ENCODE measurements around the gene NPR2. TPM values are rescaled to one million over a fixed set of nuclear protein-coding genes. Genes with fewer than 3 reads are reported as not detected.

The NPR2 gene
- total and polyA plus RNA-seq, 2 experiments from 2014 or later: 12.2 to 13.9 TPM

DNA sequence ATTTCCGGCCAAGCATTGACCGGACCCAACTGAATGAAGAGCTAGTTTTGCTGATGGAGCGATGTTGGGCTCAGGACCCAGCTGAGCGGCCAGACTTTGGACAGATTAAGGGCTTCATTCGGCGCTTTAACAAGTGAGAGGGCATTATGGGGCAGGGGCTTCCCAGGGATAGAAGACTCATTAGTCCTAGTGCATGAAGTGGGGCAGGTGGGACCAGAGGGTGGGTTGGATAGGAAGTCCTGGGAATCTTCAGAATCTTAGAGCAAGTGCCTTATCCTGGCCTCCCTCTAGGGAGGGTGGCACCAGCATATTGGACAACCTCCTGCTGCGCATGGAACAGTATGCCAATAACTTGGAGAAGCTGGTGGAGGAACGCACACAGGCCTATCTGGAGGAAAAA is 14.7 kb downstream of the NPR2 start:
- Histone ChIP-seq H4K20me1 (ENCODE audit: insufficient read depth, poor library complexity, severe bottlenecking) (no peaks in the 10 kb centered on the region), H3K9me3 (ENCODE audit: low read depth) (no peaks in the 10 kb centered on the region), H3K4me1 (ENCODE audit: insufficient read depth) (no peaks in the 10 kb centered on the region), H3K9me2 (replicated peaks; ENCODE audit: insufficient read depth) (no peaks in the 10 kb centered on the region), H3K36me3 (replicated peaks; ENCODE audit: insufficient read depth, low read depth) (no peaks in the 10 kb centered on the region), H3K4me2 (no peak overlapping the region), H3K27me3 (no peaks in the 10 kb centered on the region), H3K27ac (no peak overlapping the region), H3K79me2 (no peaks in the 10 kb centered on the region), H3K4me3 (no peak overlapping the region), H2AFZ (no peak overlapping the region)
- no peak for DNase-seq (ENCODE audit: low spot score)
- TF ChIP-seq, protein P1, sequence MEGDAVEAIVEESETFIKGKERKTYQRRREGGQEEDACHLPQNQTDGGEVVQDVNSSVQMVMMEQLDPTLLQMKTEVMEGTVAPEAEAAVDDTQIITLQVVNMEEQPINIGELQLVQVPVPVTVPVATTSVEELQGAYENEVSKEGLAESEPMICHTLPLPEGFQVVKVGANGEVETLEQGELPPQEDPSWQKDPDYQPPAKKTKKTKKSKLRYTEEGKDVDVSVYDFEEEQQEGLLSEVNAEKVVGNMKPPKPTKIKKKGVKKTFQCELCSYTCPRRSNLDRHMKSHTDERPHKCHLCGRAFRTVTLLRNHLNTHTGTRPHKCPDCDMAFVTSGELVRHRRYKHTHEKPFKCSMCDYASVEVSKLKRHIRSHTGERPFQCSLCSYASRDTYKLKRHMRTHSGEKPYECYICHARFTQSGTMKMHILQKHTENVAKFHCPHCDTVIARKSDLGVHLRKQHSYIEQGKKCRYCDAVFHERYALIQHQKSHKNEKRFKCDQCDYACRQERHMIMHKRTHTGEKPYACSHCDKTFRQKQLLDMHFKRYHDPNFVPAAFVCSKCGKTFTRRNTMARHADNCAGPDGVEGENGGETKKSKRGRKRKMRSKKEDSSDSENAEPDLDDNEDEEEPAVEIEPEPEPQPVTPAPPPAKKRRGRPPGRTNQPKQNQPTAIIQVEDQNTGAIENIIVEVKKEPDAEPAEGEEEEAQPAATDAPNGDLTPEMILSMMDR (IDR thresholded peaks at IDR 0.05; ENCODE audit: poor library complexity): no peak
- WGBS (ENCODE audit: low lambda C conversion rate, missing lambda C conversion rate): 97% methylated on average over 8 of the region's 8 CpGs

DNA sequence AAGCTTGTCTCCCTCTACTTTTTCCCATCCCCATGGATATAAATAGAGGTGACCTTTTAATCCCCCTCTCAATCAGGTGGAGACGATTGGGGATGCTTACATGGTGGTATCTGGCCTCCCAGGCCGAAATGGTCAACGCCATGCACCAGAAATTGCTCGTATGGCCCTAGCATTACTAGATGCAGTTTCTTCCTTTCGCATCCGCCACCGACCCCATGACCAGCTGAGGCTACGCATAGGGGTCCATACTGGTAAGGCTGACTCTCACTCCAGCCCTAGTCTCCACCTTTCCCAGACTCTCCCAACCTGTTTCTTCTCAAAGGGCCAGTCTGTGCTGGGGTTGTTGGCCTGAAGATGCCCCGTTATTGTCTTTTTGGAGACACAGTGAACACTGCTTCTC is 17.0 kb downstream of the NPR2 start:
- no peaks in the 10 kb centered on the region for H3K9me2 ChIP-seq (replicated peaks; ENCODE audit: insufficient read depth)
- no peaks in the 10 kb centered on the region for H3K36me3 ChIP-seq (replicated peaks; ENCODE audit: insufficient read depth, low read depth)
- TF ChIP-seq, protein P1 (IDR thresholded peaks at IDR 0.05; ENCODE audit: poor library complexity): no peak
- TF ChIP-seq EZH2 (IDR thresholded peaks at IDR 0.05; ENCODE audit: borderline replicate concordance) (no peak), EZH2phosphoT487 (IDR thresholded peaks at IDR 0.05; ENCODE audit: low read depth, severe bottlenecking, unreplicated experiment) (no peak)
- no peak overlapping the region for H3K27ac ChIP-seq
- no peaks in the 10 kb centered on the region for H3K9me3 ChIP-seq (ENCODE audit: low read depth)
- WGBS (ENCODE audit: low lambda C conversion rate, missing lambda C conversion rate): 98% methylated on average over 9 of the region's 9 CpGs
- H3K79me2 ChIP-seq: peaks cover 2% of the 10 kb centered on the region
- H3K4me1 ChIP-seq (ENCODE audit: insufficient read depth): peaks cover 3% of the 10 kb centered on the region
- H3K27me3 ChIP-seq: no peaks in the 10 kb centered on the region
- no peak overlapping the region for H3K4me2 ChIP-seq
- no peak for DNase-seq (ENCODE audit: low spot score)
- H3K4me3 ChIP-seq: no peak overlapping the region
- no peaks in the 10 kb centered on the region for H4K20me1 ChIP-seq (ENCODE audit: insufficient read depth, poor library complexity, severe bottlenecking)
- H2AFZ ChIP-seq: no peak overlapping the region

DNA sequence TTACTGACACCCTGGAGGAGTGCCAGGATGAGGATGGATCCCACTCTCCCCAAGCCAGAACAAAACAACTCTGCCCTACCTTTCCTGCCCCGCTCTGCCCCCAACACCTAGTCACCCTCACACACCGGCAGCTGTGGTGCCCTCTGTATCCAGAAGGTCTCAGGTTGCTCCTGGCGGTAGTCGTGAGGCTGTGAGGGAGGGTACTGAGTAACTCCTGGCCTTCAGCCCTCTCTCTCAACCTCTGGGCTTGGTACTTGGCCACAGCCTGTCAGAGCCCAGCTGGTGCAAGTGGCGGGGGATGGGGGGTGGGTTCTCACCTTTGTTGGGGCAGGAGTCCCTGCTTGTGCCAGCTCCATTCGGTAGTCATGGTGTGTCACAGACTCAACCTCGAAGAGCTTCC is 18.7 kb downstream of the NPR2 start:
- 97% methylated on average over 5 of the region's 7 CpGs for WGBS (ENCODE audit: low lambda C conversion rate, missing lambda C conversion rate)
- H3K9me2 ChIP-seq (replicated peaks; ENCODE audit: insufficient read depth): no peaks in the 10 kb centered on the region
- H3K27me3 ChIP-seq: no peaks in the 10 kb centered on the region
- H3K27ac ChIP-seq: no peak overlapping the region
- TF ChIP-seq EZH2phosphoT487 (IDR thresholded peaks at IDR 0.05; ENCODE audit: low read depth, severe bottlenecking, unreplicated experiment): no peak
- no peak for TF ChIP-seq EZH2 (IDR thresholded peaks at IDR 0.05; ENCODE audit: borderline replicate concordance)
- TF ChIP-seq, protein P1 (IDR thresholded peaks at IDR 0.05; ENCODE audit: poor library complexity): no peak
- no peaks in the 10 kb centered on the region for H4K20me1 ChIP-seq (ENCODE audit: insufficient read depth, poor library complexity, severe bottlenecking)
- no peak overlapping the region for H3K4me2 ChIP-seq
- no peak overlapping the region for H2AFZ ChIP-seq
- no peak overlapping the region for H3K4me3 ChIP-seq
- no peaks in the 10 kb centered on the region for H3K9me3 ChIP-seq (ENCODE audit: low read depth)
- H3K36me3 ChIP-seq (replicated peaks; ENCODE audit: insufficient read depth, low read depth): no peaks in the 10 kb centered on the region
- peaks cover 10% of the 10 kb centered on the region for H3K4me1 ChIP-seq (ENCODE audit: insufficient read depth)
- peaks cover 2% of the 10 kb centered on the region for H3K79me2 ChIP-seq
- no peak for DNase-seq (ENCODE audit: low spot score)

Measured in hepatocyte (in vitro differentiated cells).